HG02642 (cell line): ENCODE measurements around the gene MTA1.

Experiments used
- ATAC-seq: cut with Tn5 transposase; IDR thresholded peaks from one replicate; pipeline ENCODE4 v1.9.1; 2021; ENCODE audit warnings: mild to moderate bottlenecking; ENCODE audit not compliant: unreplicated experiment, poor library complexity

MTA1 gene

DNA sequence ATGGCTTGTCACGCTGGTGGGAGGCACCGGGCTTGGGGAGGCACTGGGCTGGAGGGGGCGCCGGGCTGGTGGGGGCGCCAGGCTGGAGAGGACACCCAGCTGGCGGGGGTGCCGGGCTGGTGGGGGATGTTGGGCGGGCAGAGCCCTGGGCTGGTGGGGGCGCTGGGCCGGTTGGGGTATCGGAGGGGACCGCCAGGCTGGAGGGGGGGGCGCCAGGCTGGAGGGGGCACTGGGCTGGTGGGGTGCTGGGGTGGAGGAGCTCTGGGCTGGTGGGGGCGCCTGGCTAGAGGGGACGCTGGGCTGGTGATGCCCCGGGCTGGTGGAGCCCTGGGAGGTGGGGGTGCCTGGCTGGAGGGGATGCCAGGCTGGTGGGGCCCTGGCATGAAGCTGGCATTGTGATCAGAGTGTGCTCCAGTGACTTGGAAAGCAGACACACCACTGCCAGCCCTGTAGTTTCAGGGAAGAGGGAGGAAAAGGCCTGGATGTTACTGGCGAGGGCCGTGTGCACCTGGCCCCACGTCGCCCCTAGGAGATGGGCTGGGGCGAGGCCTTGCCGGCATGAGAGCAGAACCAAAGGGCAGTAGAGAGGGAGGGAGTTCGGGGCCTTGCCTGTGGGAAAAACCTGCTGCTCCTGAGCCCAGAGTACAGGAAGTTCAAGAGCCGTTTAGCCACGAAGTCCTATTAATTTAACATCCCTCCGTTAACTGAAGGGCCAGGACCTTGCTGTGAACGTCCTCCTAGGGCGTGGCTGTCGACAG lies 84.5 kb downstream of the MTA1 start:
- no peak for ATAC-seq

GRCh38 chr14:105505101-105505500 lies 85.5 kb downstream of the MTA1 start:
- ATAC-seq: no peak

DNA sequence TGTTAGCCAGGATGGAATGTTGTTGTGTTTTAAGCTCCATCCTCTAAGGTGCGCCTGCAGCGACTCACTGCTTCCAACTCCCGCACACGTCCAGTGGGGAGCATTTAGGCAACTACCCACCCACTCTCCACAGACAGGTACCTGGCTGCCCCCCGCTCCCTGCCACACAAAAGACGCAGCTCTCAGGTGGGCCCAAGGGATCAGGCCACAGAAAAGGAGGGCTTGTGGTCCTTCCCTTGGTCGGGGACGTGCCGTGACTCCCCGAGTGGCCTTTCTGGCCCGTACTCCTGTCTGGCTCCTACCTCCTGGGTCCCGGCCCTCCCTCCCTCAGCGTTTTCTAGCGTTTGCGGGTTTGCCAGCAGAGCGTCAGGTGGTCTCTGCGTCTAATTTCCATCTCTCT lies 87.6 kb downstream of the MTA1 start:
- ATAC-seq: no peak

- no peak for ATAC-seq
Measured at GRCh38 chr14:105508069-105508468, 88.4 kb downstream of the MTA1 start.

DNA sequence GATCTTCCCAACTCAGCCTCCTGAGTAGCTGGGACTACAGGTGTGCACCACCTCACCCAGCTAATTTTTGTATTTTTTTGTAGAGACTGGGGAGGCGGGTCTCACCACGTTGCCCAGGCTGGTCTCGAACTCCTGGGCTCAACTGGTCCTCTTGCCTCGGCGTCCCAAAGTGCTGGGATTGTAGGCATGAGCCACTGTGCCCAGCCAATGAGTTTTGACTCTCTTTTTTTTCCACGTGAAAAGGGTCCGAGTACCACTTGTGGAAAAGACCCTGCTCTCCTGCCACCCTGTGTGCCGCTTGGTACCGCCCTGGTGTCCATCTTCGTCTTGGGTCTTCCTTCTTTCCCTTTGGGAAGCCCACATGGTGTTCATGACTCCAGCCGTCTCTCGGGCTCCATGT lies 89.0 kb downstream of the MTA1 start:
- ATAC-seq: no peak

GRCh38 chr14:105517096-105517495 lies 97.5 kb downstream of the MTA1 start:
- ATAC-seq: no peak

GRCh38 chr14:105519946-105520698 lies 100.5 kb downstream of the MTA1 start:
- ATAC-seq: no peak
